Endothelial cell of umbilical vein (primary cell): ENCODE data around the gene RRP36. TPM values are rescaled to one million over a fixed set of nuclear protein-coding genes. Genes with fewer than 3 reads are reported as not detected.

Source experiments
- BruUV-seq: library from RNA; stranded (reverse); fragments of 400-500 nt; replicated peaks from 2 replicates; lab custom pipeline; 2021; lab: Mats Ljungman, UMichigan
- CTCF ChIA-PET: fragments of 300-600, 350-600 bp; sonication (Branson Sonifier 250); formaldehyde crosslinking; loops from one replicate; lab custom pipeline; 2021; ENCODE audit warnings: antibody characterized with exemption, inconsistent platforms; lab: Charles Lee
- POLR2A ChIA-PET: fragments of 300-600, 350-600 bp; sonication (Branson Sonifier 250); formaldehyde crosslinking; loops from one replicate; lab custom pipeline; 2021; ENCODE audit warnings: antibody characterized with exemption, inconsistent platforms; lab: Charles Lee
- DNase-seq: peaks from one replicate; pipeline ENCODE4 v3.0.0-alpha.2; 2011; ENCODE audit warnings: low read depth, low spot score
- FAIRE-seq: peaks from 2 replicates; lab custom pipeline; 2011; peaks lifted over from hg19 to GRCh38; lab: Jason Lieb, UNC
- H2AFZ ChIP-seq: 2 replicates; pipeline ENCODE4 v1.6.0; 2012; ENCODE audit warnings: low read depth, low read length, control low read depth, inconsistent platforms
- H3K27ac ChIP-seq: 2 replicates; pipeline ENCODE4 v1.5.1; 2011; ENCODE audit warnings: low read depth, mild to moderate bottlenecking, control low read depth, low read length, moderate library complexity; ENCODE audit not compliant: insufficient read depth
- H3K27me3 ChIP-seq, 2 experiments: 2 replicates each; pipeline versions ENCODE4 v1.6.0 to v1.6.1; 2011; ENCODE audit warnings: low read length in 2 of 2, mixed read lengths in 1 of 2; ENCODE audit not compliant: control insufficient read depth in 2 of 2, insufficient read depth in 2 of 2
- H3K36me3 ChIP-seq, 2 experiments: 2 replicates in 1 of 2; 3 replicates in 1 of 2; pipeline ENCODE4 v1.5.1; 2011; ENCODE audit warnings: low read length in 2 of 2, mild to moderate bottlenecking in 1 of 2, moderate library complexity in 1 of 2; ENCODE audit not compliant: control insufficient read depth in 2 of 2, insufficient read depth in 2 of 2; ENCODE audit errors: extremely low read depth in 1 of 2
- H3K4me1 ChIP-seq: 3 replicates; pipeline ENCODE4 v1.5.1; 2011; ENCODE audit warnings: mild to moderate bottlenecking, low read length; ENCODE audit not compliant: control insufficient read depth, insufficient read depth; ENCODE audit errors: extremely low read depth
- H3K4me2 ChIP-seq: 2 replicates; pipeline ENCODE4 v1.6.1; 2011; ENCODE audit warnings: low read length, control low read depth, mixed read lengths; ENCODE audit not compliant: insufficient read depth
- H3K4me3 ChIP-seq, 3 experiments: fragments of 200-600 bp in 1 of 3; sonication (generic), shearing (Covaris generic) in 1 of 3; replicated peaks in 1 of 3; 2 replicates each; pipeline ENCODE4 v1.5.1; 2011 to 2016; ENCODE audit warnings: control low read depth in 3 of 3, low read length in 3 of 3, mild to moderate bottlenecking in 2 of 3, inconsistent platforms in 1 of 3, low read depth in 1 of 3, moderate library complexity in 1 of 3; ENCODE audit not compliant: insufficient read depth in 1 of 3
- H3K79me2 ChIP-seq: 2 replicates; pipeline ENCODE4 v1.6.0; 2012; ENCODE audit warnings: low read length, inconsistent platforms; ENCODE audit not compliant: control insufficient read depth, insufficient read depth
- H3K9ac ChIP-seq: replicated peaks from 2 replicates; pipeline ENCODE3; 2011; ENCODE audit warnings: low read length, control low read depth; ENCODE audit not compliant: insufficient read depth; ENCODE audit errors: extremely low read depth
- H3K9me1 ChIP-seq: replicated peaks from 3 replicates; pipeline ENCODE4 v1.6.0; 2011; ENCODE audit warnings: mild to moderate bottlenecking, low read length; ENCODE audit not compliant: control insufficient read depth, insufficient read depth; ENCODE audit errors: extremely low read depth
- H3K9me3 ChIP-seq: replicated peaks from 2 replicates; pipeline ENCODE4 v1.5.1; 2012; ENCODE audit warnings: low read length, inconsistent platforms; ENCODE audit not compliant: control insufficient read depth, insufficient read depth
- H4K20me1 ChIP-seq: replicated peaks from 2 replicates; pipeline ENCODE3; 2011; ENCODE audit warnings: mild to moderate bottlenecking, low read length; ENCODE audit not compliant: control insufficient read depth, insufficient read depth; ENCODE audit errors: extremely low read depth
- CTCF ChIP-seq, 2 donors: IDR thresholded peaks; 1 replicate in 1 of 2; 2 replicates in 1 of 2; pipeline ENCODE4 v1.5.1; 2011; ENCODE audit warnings: low read length in 2 of 2, mild to moderate bottlenecking in 2 of 2, moderate library complexity in 2 of 2, control low read depth in 1 of 2, inconsistent platforms in 1 of 2, low read depth in 1 of 2; ENCODE audit not compliant: insufficient read depth in 1 of 2; ENCODE audit errors: extremely low read depth in 1 of 2
- EZH2 ChIP-seq: IDR thresholded peaks from 2 replicates; pipeline ENCODE4 v1.6.1; 2012; ENCODE audit warnings: borderline replicate concordance, low read depth, mild to moderate bottlenecking, moderate library complexity, low read length, inconsistent platforms; ENCODE audit not compliant: severe bottlenecking
- FOS ChIP-seq: IDR thresholded peaks from 2 replicates; pipeline ENCODE4 v1.6.1; 2011; ENCODE audit warnings: mild to moderate bottlenecking, low read length, moderate library complexity, borderline replicate concordance; ENCODE audit not compliant: insufficient read depth
- MAX ChIP-seq: IDR thresholded peaks from 2 replicates; pipeline ENCODE4 v1.6.1; 2011; ENCODE audit not compliant: insufficient read depth, insufficient read length
- POLR2A ChIP-seq: IDR thresholded peaks from 2 replicates; pipeline ENCODE4 v1.6.1; 2012; ENCODE audit warnings: low read depth, mild to moderate bottlenecking, control low read depth, low read length
- POLR2AphosphoS5 ChIP-seq: IDR thresholded peaks from 2 replicates; pipeline ENCODE4 v1.6.1; 2012; ENCODE audit warnings: low read depth, mild to moderate bottlenecking, control low read depth, low read length, moderate library complexity; ENCODE audit not compliant: insufficient read depth
- dilution Hi-C: fragments of 300-500 bp; cut with MboI; formaldehyde crosslinking; loops from one replicate; pipeline ENCODE4 v1.15.0; 2019; ENCODE audit warnings: low sequenced_read_pairs; ENCODE audit not compliant: extremely low pct_ligation_motif_present
- intact Hi-C: fragments of 100-400 bp; cut with micrococcal nuclease; formaldehyde crosslinking; loops from one replicate; pipeline ENCODE4 v1.10.0; 2022
- polyA plus RNA-seq, 4 experiments: library from polyadenylated mRNA; depleted of rRNA in 3 of 4; stranded (reverse) in 3 of 4; unstranded in 1 of 4; fragments of >200 nt; gene quantifications; 2 replicates each; pipeline versions ENCODE4 v1.2.1 to v1.2.3, GENCODE V29; 2011 to 2012; ENCODE audit warnings: missing spikeins in 1 of 4
- total RNA-seq: library from RNA; stranded (reverse); gene quantifications from 2 replicates; pipeline ENCODE4 v1.2.3, GENCODE V29; 2021

The RRP36 gene
- total and polyA plus RNA-seq, 2 donors (not counting 3 experiments of a cell fraction or from before 2014, with no cell fraction given) = 40.2 to 103 TPM

- H4K20me1 ChIP-seq = peaks cover 3% of the 10 kb centered on the region
- ChIA-PET CTCF (no interaction called here), POLR2A (no interaction called here)
- no peak overlapping the region for H3K4me2 ChIP-seq
- H3K79me2 ChIP-seq = peaks cover 15% of the 10 kb centered on the region
- no peak overlapping the region for H2AFZ ChIP-seq
- H3K27me3 ChIP-seq = no peaks in the 10 kb centered on the region
- TF ChIP-seq EZH2 = no peak
- no peak for TF ChIP-seq FOS
- no peak for TF ChIP-seq POLR2A
- no TSS peak for BruUV-seq
- dilution Hi-C loops = no loop called here
- no peak overlapping the region for H3K9ac ChIP-seq
- no peaks in the 10 kb centered on the region for H3K9me1 ChIP-seq
- FAIRE-seq = no peak
- H3K9me3 ChIP-seq = no peaks in the 10 kb centered on the region
- H3K27ac ChIP-seq = no peak overlapping the region
- DNase-seq = no peak
- H3K36me3 ChIP-seq = peaks cover 0 to 10% of the 10 kb centered on the region in 2 experiments
- H3K4me3 ChIP-seq = no peak overlapping the region
- intact Hi-C loops = no loop called here
- H3K4me1 ChIP-seq = peaks cover 15% of the 10 kb centered on the region
These were observed 31.5 kb upstream of the RRP36 start for GRCh38 chr6:42989923-42990322.

GRCh38 chr6:42993445-42993844, 28.0 kb upstream of the RRP36 start:
- Histone ChIP-seq H3K9me3 (no peaks in the 10 kb centered on the region), H3K9ac (no peak overlapping the region), H3K79me2 (no peaks in the 10 kb centered on the region), H3K27ac (no peak overlapping the region), H3K27me3 (no peaks in the 10 kb centered on the region), H3K36me3 (peaks cover 0 to 10% of the 10 kb centered on the region in 2 experiments), H3K4me3 (no peak overlapping the region), H2AFZ (no peak overlapping the region), H4K20me1 (no peaks in the 10 kb centered on the region), H3K4me1 (peaks cover 5% of the 10 kb centered on the region), H3K4me2 (no peak overlapping the region), H3K9me1 (no peaks in the 10 kb centered on the region)
- FAIRE-seq = no peak
- TF ChIP-seq MAX (no peak), FOS (no peak), POLR2AphosphoS5 (no peak), POLR2A (no peak), CTCF (IDR thresholded peaks at IDR 0.05; ENCODE audit: extremely low read depth in 1 of 2, insufficient read depth in 1 of 2, low read depth in 1 of 2, low read length in 2 of 2) (no peak)
- CTCF ChIA-PET = no interaction called here
- POLR2A ChIA-PET = interaction anchor here (0.6 kb wide), 1 partner anchor 225 kb away, joined by 3 read pairs; no protein-coding TSS in a partner anchor
- BruUV-seq = no TSS peak
- DNase-seq = no peak
- intact Hi-C loops (no loop called here), dilution Hi-C loops (no loop called here)
